OCI-LY3 (cell line): Measurements from ENCODE around the gene R3HDM1.

Experiments used
- H2AFZ ChIP-seq: fragments of 200-600, 300-600 bp; shearing (Covaris generic); 2 replicates; pipeline ENCODE4 v1.6.0; 2014; ENCODE audit warnings: antibody characterized with exemption, low read depth, low read length
- H3K27ac ChIP-seq: fragments of 200-600, 300-600 bp; sonication (generic); 2 replicates; pipeline ENCODE4 v1.5.1; 2014; ENCODE audit warnings: mild to moderate bottlenecking, low read length, moderate library complexity, mixed read lengths
- H3K27me3 ChIP-seq: fragments of 200-600, 300-600 bp; sonication (generic); 2 replicates; pipeline ENCODE4 v1.6.1; 2014; ENCODE audit warnings: low read depth, low read length, mixed read lengths
- H3K36me3 ChIP-seq: fragments of 200-600, 300-600 bp; sonication (generic); replicated peaks from 2 replicates; pipeline ENCODE3; 2014; ENCODE audit warnings: low read depth, low read length, mixed read lengths
- H3K4me1 ChIP-seq: fragments of 300-600, 200-600 bp; sonication (generic); 2 replicates; pipeline ENCODE4 v1.6.1; 2014; ENCODE audit warnings: low read length, mixed read lengths
- H3K4me2 ChIP-seq: fragments of 200-600, 300-600 bp; sonication (generic); 2 replicates; pipeline ENCODE4 v1.6.1; 2014; ENCODE audit warnings: low read length, mixed read lengths
- H3K4me3 ChIP-seq: fragments of 300-600, 200-600 bp; sonication (generic); 2 replicates; pipeline ENCODE4 v1.5.1; 2014; ENCODE audit warnings: antibody characterized with exemption, mild to moderate bottlenecking, low read length, moderate library complexity
- H3K79me2 ChIP-seq: fragments of 300-600, 200-600 bp; shearing (Covaris generic); 2 replicates; pipeline ENCODE4 v1.6.1; 2014; ENCODE audit warnings: mild to moderate bottlenecking, low read length, mixed read lengths
- H3K9ac ChIP-seq: fragments of 300-600, 200-600 bp; shearing (Covaris generic); 2 replicates; pipeline ENCODE4 v1.6.0; 2014; ENCODE audit warnings: mild to moderate bottlenecking, low read length, moderate library complexity
- H3K9me3 ChIP-seq: fragments of 200-600, 300-600 bp; shearing (Covaris generic); 2 replicates; pipeline ENCODE4 v1.6.1; 2014; ENCODE audit warnings: low read length, mixed read lengths; ENCODE audit not compliant: insufficient read depth
- H4K20me1 ChIP-seq: fragments of 200-600, 300-600 bp; sonication (generic); 2 replicates; pipeline ENCODE4 v1.6.1; 2016; ENCODE audit warnings: low read length, mixed read lengths; ENCODE audit not compliant: insufficient read depth
- CTCF ChIP-seq: fragments of 200-600, 300-600 bp; sonication (generic); IDR thresholded peaks from 2 replicates; pipeline ENCODE4 v1.5.1; 2014; ENCODE audit warnings: antibody characterized with exemption, low read length, low read depth
- EZH2phosphoT487 ChIP-seq: fragments of 200-600 bp; shearing (Covaris generic); IDR thresholded peaks from 2 replicates; pipeline ENCODE4 v1.6.1; 2018; ENCODE audit warnings: antibody characterized with exemption, mixed run types, low read depth

R3HDM1 gene

DNA sequence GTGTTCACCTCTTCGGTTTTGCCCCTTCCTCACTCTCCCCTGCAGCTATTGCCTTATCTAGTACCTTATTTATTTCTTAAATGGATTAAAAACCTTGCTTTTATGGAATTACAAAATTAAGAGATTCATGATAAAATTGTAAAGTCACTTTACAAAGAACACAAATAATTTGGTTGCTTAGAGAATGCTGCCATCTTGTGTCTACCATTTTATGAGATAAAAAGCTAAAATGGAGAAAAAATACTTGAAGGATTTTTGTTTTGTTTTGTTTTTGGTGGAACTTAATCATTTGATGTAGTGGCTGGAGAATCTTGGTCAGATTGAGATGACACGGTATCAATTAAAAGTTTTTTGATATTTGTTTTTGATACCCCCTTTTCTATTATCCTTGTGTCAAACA is 69.6 kb downstream of the R3HDM1 start:
- Histone ChIP-seq H3K4me2 (no peak overlapping the region), H4K20me1 (no peaks in the 10 kb centered on the region), H3K79me2 (no peaks in the 10 kb centered on the region), H3K27ac (no peak overlapping the region), H3K9ac (no peak overlapping the region), H3K36me3 (peaks cover 20% of the 10 kb centered on the region), H3K27me3 (no peaks in the 10 kb centered on the region), H3K4me1 (no peaks in the 10 kb centered on the region), H2AFZ (no peak overlapping the region), H3K9me3 (no peaks in the 10 kb centered on the region), H3K4me3 (no peak overlapping the region)
- TF ChIP-seq CTCF (peak; percentile 27), EZH2phosphoT487 (no peak)

DNA sequence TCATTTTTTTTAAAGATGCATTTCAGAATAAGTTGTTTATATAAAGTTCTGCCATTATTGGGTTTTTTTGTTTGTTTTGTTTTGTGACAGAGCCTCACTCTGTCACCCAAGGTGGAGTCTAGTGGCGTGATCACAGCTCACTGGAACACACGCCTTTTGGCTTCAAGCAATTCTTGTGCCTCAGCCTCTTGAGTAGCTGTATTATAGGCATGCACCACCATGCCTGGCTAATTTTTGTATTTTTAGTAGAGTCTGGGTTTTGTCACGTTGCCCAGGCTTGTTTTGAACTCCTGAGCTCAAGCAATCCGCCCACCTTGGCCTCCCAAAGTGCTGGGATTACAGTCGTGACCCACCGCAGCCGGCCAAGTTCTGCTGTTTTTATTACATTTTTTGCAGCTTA is 72.3 kb downstream of the R3HDM1 start:
- no peak overlapping the region for H2AFZ ChIP-seq
- no peaks in the 10 kb centered on the region for H3K4me1 ChIP-seq
- H4K20me1 ChIP-seq: no peaks in the 10 kb centered on the region
- no peak for TF ChIP-seq EZH2phosphoT487
- TF ChIP-seq CTCF: no peak
- no peaks in the 10 kb centered on the region for H3K9me3 ChIP-seq
- no peak overlapping the region for H3K9ac ChIP-seq
- no peaks in the 10 kb centered on the region for H3K27me3 ChIP-seq
- no peak overlapping the region for H3K4me2 ChIP-seq
- no peak overlapping the region for H3K4me3 ChIP-seq
- H3K36me3 ChIP-seq: peaks cover 30% of the 10 kb centered on the region
- no peak overlapping the region for H3K27ac ChIP-seq
- H3K79me2 ChIP-seq: no peaks in the 10 kb centered on the region

- Histone ChIP-seq H3K4me3 (no peak overlapping the region), H3K9me3 (no peaks in the 10 kb centered on the region), H3K4me2 (no peak overlapping the region), H3K79me2 (no peaks in the 10 kb centered on the region), H2AFZ (no peak overlapping the region), H3K36me3 (peaks cover 31% of the 10 kb centered on the region), H3K27ac (no peak overlapping the region), H3K4me1 (peaks cover 9% of the 10 kb centered on the region), H3K9ac (no peak overlapping the region), H3K27me3 (no peaks in the 10 kb centered on the region), H4K20me1 (no peaks in the 10 kb centered on the region)
- TF ChIP-seq EZH2phosphoT487 (no peak), CTCF (no peak)
These were observed 76.3 kb downstream of the R3HDM1 start for GRCh38 chr2:135607561-135607960.

DNA sequence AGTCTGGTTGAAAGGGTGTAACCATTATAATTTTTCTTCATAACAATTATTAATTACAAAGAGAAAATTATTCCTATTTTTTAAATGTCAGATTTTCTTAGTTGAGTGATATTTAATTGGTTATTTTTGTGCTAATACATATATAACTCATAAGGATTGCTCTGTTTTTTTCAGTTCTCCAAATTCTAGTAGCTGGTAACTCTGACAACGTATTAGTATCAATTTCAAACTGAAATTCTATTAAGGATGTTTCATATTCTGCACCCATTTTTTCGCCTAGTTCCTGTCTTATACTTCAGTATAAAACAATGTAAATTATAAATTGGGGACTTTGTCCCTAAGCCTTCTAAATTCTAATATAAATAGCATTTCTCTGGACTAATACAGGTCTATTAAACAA is 81.0 kb downstream of the R3HDM1 start:
- no peak overlapping the region for H3K27ac ChIP-seq
- no peaks in the 10 kb centered on the region for H3K79me2 ChIP-seq
- TF ChIP-seq CTCF (no peak), EZH2phosphoT487 (no peak)
- H3K9ac ChIP-seq: no peak overlapping the region
- H3K9me3 ChIP-seq: no peaks in the 10 kb centered on the region
- no peak overlapping the region for H2AFZ ChIP-seq
- H3K4me1 ChIP-seq: peaks cover 28% of the 10 kb centered on the region
- H3K4me3 ChIP-seq: no peak overlapping the region
- H3K4me2 ChIP-seq: peak overlapping the region; percentile 45
- peaks cover 6% of the 10 kb centered on the region for H3K36me3 ChIP-seq
- H3K27me3 ChIP-seq: no peaks in the 10 kb centered on the region
- H4K20me1 ChIP-seq: no peaks in the 10 kb centered on the region
